GM18519 (cell line): ENCODE measurements around the gene REPS1.
A peak's percentile ranks its signal among the peaks of the same experiment; 100 is the strongest.
"Not testable (repeated sequence)": the region's sequence is repeated elsewhere in the genome, so short reads cannot be mapped to it uniquely, and the experiment has no call there.

Experiments used
- ATAC-seq: cut with Tn5 transposase; IDR thresholded peaks from one replicate; pipeline ENCODE4 v1.9.1; 2021; ENCODE audit warnings: mild to moderate bottlenecking, moderate library complexity; ENCODE audit not compliant: unreplicated experiment, low FRiP score

The REPS1 gene

GRCh38 chr6:138944412-138944811 lies 43.6 kb downstream of the REPS1 start:
- no peak for ATAC-seq

- ATAC-seq = no peak
Observed at GRCh38 chr6:138943089-138943625, 44.9 kb downstream of the REPS1 start.

GRCh38 chr6:138936873-138937272 lies 51.2 kb downstream of the REPS1 start:
- ATAC-seq = not testable (repeated sequence)

GRCh38 chr6:138931660-138932059 lies 56.4 kb downstream of the REPS1 start:
- ATAC-seq = no peak

GRCh38 chr6:138926579-138926978 lies 61.5 kb downstream of the REPS1 start:
- ATAC-seq = no peak

GRCh38 chr6:138925806-138926205 lies 62.2 kb downstream of the REPS1 start:
- no peak for ATAC-seq

GRCh38 chr6:138923561-138923960 lies 64.5 kb downstream of the REPS1 start:
- no peak for ATAC-seq

- no peak for ATAC-seq
Observed at GRCh38 chr6:138920906-138921305, 67.1 kb downstream of the REPS1 start.

GRCh38 chr6:138914701-138915100 lies 73.4 kb downstream of the REPS1 start:
- no peak for ATAC-seq

GRCh38 chr6:138912308-138912707 lies 75.7 kb downstream of the REPS1 start:
- ATAC-seq = no peak

- no peak for ATAC-seq
Observed at GRCh38 chr6:138909975-138910374, 78.1 kb downstream of the REPS1 start.

- no peak for ATAC-seq
Observed at GRCh38 chr6:138909511-138909910, 78.5 kb downstream of the REPS1 start.

GRCh38 chr6:138907167-138907566 lies 80.9 kb downstream of the REPS1 start:
- ATAC-seq = no peak

GRCh38 chr6:138897031-138897430 lies 91.0 kb downstream of the REPS1 start:
- ATAC-seq = no peak

GRCh38 chr6:138896104-138896756 lies 91.8 kb downstream of the REPS1 start:
- ATAC-seq = no peak

GRCh38 chr6:138891255-138891986 lies 96.6 kb downstream of the REPS1 start:
- no peak for ATAC-seq

GRCh38 chr6:138885156-138885819 lies 102.8 kb downstream of the REPS1 start:
- no peak for ATAC-seq

- peak; percentile 58 for ATAC-seq
Observed at GRCh38 chr6:138882369-138883017, 105.6 kb downstream of the REPS1 start.

GRCh38 chr6:138873191-138873590 lies 114.9 kb downstream of the REPS1 start:
- no peak for ATAC-seq

- no peak for ATAC-seq
Observed at GRCh38 chr6:138869398-138869797, 118.7 kb downstream of the REPS1 start.

GRCh38 chr6:138868181-138868580 lies 119.9 kb downstream of the REPS1 start:
- ATAC-seq = no peak
